ENCODE data around the gene TMEM119. TPM values are rescaled to one million over a fixed set of nuclear protein-coding genes. Genes with fewer than 3 reads are reported as not detected.
"Not testable (repeated sequence)": the region's sequence is repeated elsewhere in the genome, so short reads cannot be mapped to it uniquely, and the experiment has no call there.

Gene TMEM119
- polyA plus RNA-seq, 1 of the 3 experiments (the other 2 are of a cell fraction) = 25.7 TPM

DNA sequence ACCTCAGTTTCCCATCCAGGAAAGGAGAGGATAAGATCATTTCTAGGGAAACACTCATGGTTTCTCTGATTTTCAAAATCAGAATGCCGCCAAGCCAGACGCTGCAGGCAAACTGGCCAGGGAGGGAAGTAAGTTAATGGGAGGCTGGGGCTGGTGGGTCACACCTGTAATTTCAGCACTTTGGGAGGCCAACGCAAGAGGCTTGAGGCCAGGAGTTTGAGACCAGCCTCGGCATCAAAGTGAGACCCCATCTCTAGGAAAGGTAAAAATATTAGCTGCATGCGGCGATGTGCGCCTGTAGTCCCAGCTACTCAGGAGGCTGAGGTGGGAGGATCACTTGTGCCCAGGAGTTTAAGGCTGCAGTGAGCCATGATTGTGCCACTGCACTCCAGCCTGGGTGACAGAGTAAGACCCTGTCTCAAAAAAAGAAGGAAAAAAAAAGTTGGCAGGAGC, 35.2 kb upstream of the TMEM119 start (continued):
- no peak for TF ChIP-seq MEF2A (IDR thresholded peaks at IDR 0.05; ENCODE audit: borderline replicate concordance, low read depth)
- TF ChIP-seq, protein P1, sequence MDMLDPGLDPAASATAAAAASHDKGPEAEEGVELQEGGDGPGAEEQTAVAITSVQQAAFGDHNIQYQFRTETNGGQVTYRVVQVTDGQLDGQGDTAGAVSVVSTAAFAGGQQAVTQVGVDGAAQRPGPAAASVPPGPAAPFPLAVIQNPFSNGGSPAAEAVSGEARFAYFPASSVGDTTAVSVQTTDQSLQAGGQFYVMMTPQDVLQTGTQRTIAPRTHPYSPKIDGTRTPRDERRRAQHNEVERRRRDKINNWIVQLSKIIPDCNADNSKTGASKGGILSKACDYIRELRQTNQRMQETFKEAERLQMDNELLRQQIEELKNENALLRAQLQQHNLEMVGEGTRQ (IDR thresholded peaks at IDR 0.05; ENCODE audit: borderline replicate concordance, low read depth, low read length) = no peak
- TF ChIP-seq, protein P2, sequence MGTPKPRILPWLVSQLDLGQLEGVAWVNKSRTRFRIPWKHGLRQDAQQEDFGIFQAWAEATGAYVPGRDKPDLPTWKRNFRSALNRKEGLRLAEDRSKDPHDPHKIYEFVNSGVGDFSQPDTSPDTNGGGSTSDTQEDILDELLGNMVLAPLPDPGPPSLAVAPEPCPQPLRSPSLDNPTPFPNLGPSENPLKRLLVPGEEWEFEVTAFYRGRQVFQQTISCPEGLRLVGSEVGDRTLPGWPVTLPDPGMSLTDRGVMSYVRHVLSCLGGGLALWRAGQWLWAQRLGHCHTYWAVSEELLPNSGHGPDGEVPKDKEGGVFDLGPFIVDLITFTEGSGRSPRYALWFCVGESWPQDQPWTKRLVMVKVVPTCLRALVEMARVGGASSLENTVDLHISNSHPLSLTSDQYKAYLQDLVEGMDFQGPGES (IDR thresholded peaks at IDR 0.05; ENCODE audit: low read depth, low read length) = no peak

DNA sequence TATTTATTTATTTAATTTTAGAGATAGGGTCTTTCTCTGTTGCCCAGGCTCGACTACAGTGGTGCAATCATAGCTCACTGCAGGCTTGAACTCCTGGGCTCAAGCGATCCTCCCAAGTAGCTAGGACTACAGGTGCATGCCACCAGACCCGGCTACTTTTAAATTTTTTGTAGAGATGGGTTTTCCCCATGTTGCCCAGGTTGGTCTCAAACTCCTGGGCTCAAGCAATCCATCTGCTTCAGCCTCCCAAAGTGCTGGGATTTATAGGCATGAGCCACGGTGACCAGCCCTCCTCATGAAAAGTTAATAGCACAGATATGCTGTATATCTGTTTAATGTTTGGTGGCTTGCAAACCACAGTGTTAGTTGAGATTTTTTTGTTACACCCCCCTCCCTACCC, 33.4 kb upstream of the TMEM119 start:
- H4K20me1 ChIP-seq (ENCODE audit: insufficient read depth); DNase-seq; H3K27me3 ChIP-seq (ENCODE audit: insufficient read depth); H3K4me2 ChIP-seq; H3K9me3 ChIP-seq; POLR2A ChIA-PET; H3K9me2 ChIP-seq; H2AFZ ChIP-seq (ENCODE audit: low read depth); H3K36me3 ChIP-seq (replicated peaks in 1 of 2; ENCODE audit: control insufficient read depth in 1 of 2, insufficient read depth in 2 of 2, low read length in 1 of 2); H3K4me3 ChIP-seq (ENCODE audit: low read depth in 2 of 2, low read length in 1 of 2); H3K9ac ChIP-seq; H3K79me2 ChIP-seq (ENCODE audit: insufficient read depth): not testable (repeated sequence)
- CTCF ChIA-PET = interaction anchor here (1.0 to 7.4 kb wide), 6 partner anchors 10 to 320 kb away, joined by 4 to 62 read pairs (median 4); no protein-coding TSS in a partner anchor
- Histone ChIP-seq H3F3A (replicated peaks; ENCODE audit: insufficient read depth) (peaks cover 39% of the 10 kb centered on the region), H3K4me1 (ENCODE audit: control insufficient read depth in 1 of 2, insufficient read depth in 2 of 2, low read depth in 1 of 2, low read length in 1 of 2) (peaks cover 17 to 29% of the 10 kb centered on the region in 2 experiments; a peak in 3 of 4 replicates), H3K27ac (ENCODE audit: low read depth in 2 of 2, low read length in 1 of 2) (peak overlapping the region in 1 of 2 experiments; percentile 78; a peak in 1 of 4 replicates)
- 94% methylated on average over 4 of the region's 4 CpGs for WGBS (ENCODE audit: low lambda C conversion rate)

DNA sequence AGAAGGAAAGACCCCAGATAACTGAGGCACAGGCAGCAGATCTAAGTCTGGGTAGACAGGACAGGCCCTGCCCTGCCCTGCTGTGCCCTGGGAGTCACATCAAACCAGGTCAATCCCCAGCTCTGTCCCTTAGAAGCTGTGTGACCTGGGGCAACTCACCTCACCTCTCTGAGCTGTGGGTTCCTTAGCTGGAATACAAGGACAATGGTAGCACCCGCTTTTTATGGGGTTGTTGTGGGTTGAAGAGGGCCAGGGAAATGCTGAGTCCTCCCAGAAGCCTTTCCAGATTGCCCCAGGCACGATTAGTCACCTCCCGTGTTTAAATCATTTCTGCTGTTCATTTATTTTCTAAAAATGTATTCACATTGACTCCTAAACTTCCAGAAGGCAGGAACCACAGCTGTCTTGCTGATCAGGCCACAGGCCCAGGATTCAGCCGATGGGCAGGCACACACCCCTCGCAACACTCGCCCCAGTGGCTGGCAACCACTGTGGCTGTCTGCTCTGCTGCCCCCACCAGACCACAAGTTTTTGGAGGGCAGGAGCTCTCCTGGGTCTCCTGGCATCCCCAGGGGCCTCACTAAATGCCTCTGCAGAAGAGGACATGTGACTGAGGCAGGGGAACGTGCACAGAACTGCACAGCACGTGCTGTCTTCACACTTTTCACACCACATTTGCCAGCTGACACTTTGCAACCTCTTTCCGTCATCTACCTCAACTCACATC, 32.8 kb upstream of the TMEM119 start:
- H3K4me3 ChIP-seq (ENCODE audit: low read depth in 2 of 2, low read length in 1 of 2) = no peak overlapping the region
- no peak for DNase-seq
- H2AFZ ChIP-seq (ENCODE audit: low read depth) = no peak overlapping the region
- POLR2A ChIA-PET = no interaction called here
- peak overlapping the region; percentile 64 for H3K9ac ChIP-seq
- H3K4me2 ChIP-seq = 0 out of 2 replicates have a peak overlapping the region, but pooled peaks have one; percentile 67
- 49% methylated on average over 9 of the region's 9 CpGs for WGBS (ENCODE audit: low lambda C conversion rate)
- H3K9me2 ChIP-seq = no peaks in the 10 kb centered on the region
- H3F3A ChIP-seq (replicated peaks; ENCODE audit: insufficient read depth) = peaks cover 35% of the 10 kb centered on the region
- H3K4me1 ChIP-seq (ENCODE audit: control insufficient read depth in 1 of 2, insufficient read depth in 2 of 2, low read depth in 1 of 2, low read length in 1 of 2) = peaks cover 17 to 29% of the 10 kb centered on the region in 2 experiments; a peak in 3 of 4 replicates
- H3K9me3 ChIP-seq = no peaks in the 10 kb centered on the region
- no peak for TF ChIP-seq NRF1 (IDR thresholded peaks at IDR 0.05; ENCODE audit: low read depth, low read length)
- TF ChIP-seq JUND (IDR thresholded peaks at IDR 0.05) = peak; percentile 38; the same call in 1 of the 2 replicates
- no peak for TF ChIP-seq RFX5 (IDR thresholded peaks at IDR 0.05; ENCODE audit: low read length)
- TF ChIP-seq, protein P3, sequence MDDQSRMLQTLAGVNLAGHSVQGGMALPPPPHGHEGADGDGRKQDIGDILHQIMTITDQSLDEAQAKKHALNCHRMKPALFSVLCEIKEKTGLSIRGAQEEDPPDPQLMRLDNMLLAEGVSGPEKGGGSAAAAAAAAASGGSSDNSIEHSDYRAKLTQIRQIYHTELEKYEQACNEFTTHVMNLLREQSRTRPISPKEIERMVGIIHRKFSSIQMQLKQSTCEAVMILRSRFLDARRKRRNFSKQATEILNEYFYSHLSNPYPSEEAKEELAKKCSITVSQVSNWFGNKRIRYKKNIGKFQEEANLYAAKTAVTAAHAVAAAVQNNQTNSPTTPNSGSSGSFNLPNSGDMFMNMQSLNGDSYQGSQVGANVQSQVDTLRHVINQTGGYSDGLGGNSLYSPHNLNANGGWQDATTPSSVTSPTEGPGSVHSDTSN (IDR thresholded peaks at IDR 0.05) = peak; percentile 62
- peak in 1 of 2 experiments; percentile 33; a peak in 1 of 4 replicates for TF ChIP-seq EP300 (IDR thresholded peaks at IDR 0.05; ENCODE audit: borderline replicate concordance in 1 of 2, low read depth in 1 of 2, low read length in 1 of 2)
- peak; percentile 25; the same call in 1 of the 2 replicates for TF ChIP-seq POLR2AphosphoS5 (IDR thresholded peaks at IDR 0.05; ENCODE audit: low read depth, low read length)
- TF ChIP-seq, protein P4, sequence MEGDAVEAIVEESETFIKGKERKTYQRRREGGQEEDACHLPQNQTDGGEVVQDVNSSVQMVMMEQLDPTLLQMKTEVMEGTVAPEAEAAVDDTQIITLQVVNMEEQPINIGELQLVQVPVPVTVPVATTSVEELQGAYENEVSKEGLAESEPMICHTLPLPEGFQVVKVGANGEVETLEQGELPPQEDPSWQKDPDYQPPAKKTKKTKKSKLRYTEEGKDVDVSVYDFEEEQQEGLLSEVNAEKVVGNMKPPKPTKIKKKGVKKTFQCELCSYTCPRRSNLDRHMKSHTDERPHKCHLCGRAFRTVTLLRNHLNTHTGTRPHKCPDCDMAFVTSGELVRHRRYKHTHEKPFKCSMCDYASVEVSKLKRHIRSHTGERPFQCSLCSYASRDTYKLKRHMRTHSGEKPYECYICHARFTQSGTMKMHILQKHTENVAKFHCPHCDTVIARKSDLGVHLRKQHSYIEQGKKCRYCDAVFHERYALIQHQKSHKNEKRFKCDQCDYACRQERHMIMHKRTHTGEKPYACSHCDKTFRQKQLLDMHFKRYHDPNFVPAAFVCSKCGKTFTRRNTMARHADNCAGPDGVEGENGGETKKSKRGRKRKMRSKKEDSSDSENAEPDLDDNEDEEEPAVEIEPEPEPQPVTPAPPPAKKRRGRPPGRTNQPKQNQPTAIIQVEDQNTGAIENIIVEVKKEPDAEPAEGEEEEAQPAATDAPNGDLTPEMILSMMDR (IDR thresholded peaks at IDR 0.05) = no peak
- no peak for TF ChIP-seq SMC3 (IDR thresholded peaks at IDR 0.05; ENCODE audit: low read depth, low read length)
- peak; percentile 45; the same call in 1 of the 2 replicates for TF ChIP-seq FOSL2 (IDR thresholded peaks at IDR 0.05; ENCODE audit: borderline replicate concordance, low read depth)
- peak; percentile 71 for TF ChIP-seq TCF12 (IDR thresholded peaks at IDR 0.05)
- TF ChIP-seq, protein P5, sequence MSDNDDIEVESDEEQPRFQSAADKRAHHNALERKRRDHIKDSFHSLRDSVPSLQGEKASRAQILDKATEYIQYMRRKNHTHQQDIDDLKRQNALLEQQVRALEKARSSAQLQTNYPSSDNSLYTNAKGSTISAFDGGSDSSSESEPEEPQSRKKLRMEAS (IDR thresholded peaks at IDR 0.05; ENCODE audit: low read depth) = 0 out of 2 replicates have a peak, but pooled peaks have one; percentile 35
- TF ChIP-seq, protein P1 (IDR thresholded peaks at IDR 0.05; ENCODE audit: borderline replicate concordance, low read depth, low read length) = no peak
- TF ChIP-seq RXRA (IDR thresholded peaks at IDR 0.05; ENCODE audit: borderline replicate concordance, low read depth) = no peak
- no peaks in the 10 kb centered on the region for H4K20me1 ChIP-seq (ENCODE audit: insufficient read depth)
- H3K79me2 ChIP-seq (ENCODE audit: insufficient read depth) = no peaks in the 10 kb centered on the region; the same call in 1 of the 2 replicates
- H3K27ac ChIP-seq (ENCODE audit: low read depth in 2 of 2, low read length in 1 of 2) = peak overlapping the region; percentile 40 to 78
- CTCF ChIA-PET = interaction anchor here (1.0 to 7.4 kb wide), 5 partner anchors 11 to 67 kb away, joined by 4 to 62 read pairs (median 5); no protein-coding TSS in a partner anchor
- no peaks in the 10 kb centered on the region for H3K27me3 ChIP-seq (ENCODE audit: insufficient read depth)
- no peaks in the 10 kb centered on the region for H3K36me3 ChIP-seq (replicated peaks in 1 of 2; ENCODE audit: control insufficient read depth in 1 of 2, insufficient read depth in 2 of 2, low read length in 1 of 2)
